Stomach (tissue), 4 donors: ENCODE data around the gene ERI2.

Experiments used
- CTCF ChIP-seq, 7 experiments: fragments of 450-650 bp in 4 of 7; fragments of 200-600 bp in 3 of 7; sonication (generic) in 3 of 7; IDR thresholded peaks; one replicate each; pipeline ENCODE4 v1.5.1; 2016 to 2019; ENCODE audit warnings: antibody characterized with exemption in 7 of 7, control low read depth in 2 of 7, mild to moderate bottlenecking in 1 of 7
- EP300 ChIP-seq: sonication (generic); formaldehyde crosslinking; IDR thresholded peaks from one replicate; pipeline ENCODE4 v1.6.1; 2017; ENCODE audit warnings: antibody characterized with exemption
- POLR2A ChIP-seq, 4 donors: fragments of 450-650 bp; IDR thresholded peaks; one replicate each; pipeline ENCODE4 v1.6.1; 2016; ENCODE audit warnings: antibody characterized with exemption in 4 of 4, control low read depth in 2 of 4, mild to moderate bottlenecking in 1 of 4, moderate library complexity in 1 of 4

DNA sequence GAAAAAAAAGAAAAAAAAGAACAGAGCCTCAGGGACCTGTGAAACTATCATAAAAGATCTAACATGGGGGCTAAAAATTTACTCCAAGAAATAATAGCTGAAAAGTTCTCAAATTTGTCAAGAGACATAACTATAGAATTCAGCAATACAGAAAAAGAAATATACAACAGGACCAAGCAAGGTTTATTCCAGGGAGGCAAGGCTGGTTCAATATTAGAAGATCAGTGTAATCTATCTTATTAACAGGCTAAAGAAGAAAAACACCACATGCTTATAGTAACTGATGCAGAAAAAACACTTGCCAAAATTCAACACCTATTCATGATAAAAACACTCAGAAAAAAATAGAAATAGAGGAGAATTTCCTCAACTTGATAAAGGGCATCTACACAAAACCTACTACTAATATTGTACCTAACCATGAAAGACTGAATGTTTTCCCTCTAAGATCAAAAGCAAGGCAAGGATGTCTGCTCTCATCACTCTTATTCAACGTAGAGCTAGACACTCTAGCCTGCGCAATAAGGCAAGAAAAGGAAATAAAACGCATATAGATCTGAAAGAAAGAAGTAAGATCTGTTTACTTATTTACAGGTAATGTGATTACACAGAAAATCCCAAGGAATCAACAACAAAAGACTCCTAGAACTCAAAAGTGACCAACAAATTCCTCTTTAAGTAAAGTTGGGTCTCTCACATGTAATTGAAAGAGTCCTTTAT is 43.7 kb downstream of the ERI2 start:
- TF ChIP-seq CTCF (IDR thresholded peaks at IDR 0.05) (no peak), EP300 (no peak), POLR2A (IDR thresholded peaks at IDR 0.05) (no peak)
